ENCODE data around the gene ANOS1.
"Not testable (repeated sequence)": the region's sequence is repeated elsewhere in the genome, so short reads cannot be mapped to it uniquely, and the experiment has no call there.

Gene ANOS1

GRCh38 chrX:8731559-8732395 is at the start of gene ANOS1:
Gene ANOS1, minus strand, starts transcription at chrX:8732137. Its CDS starts 101 bp downstream, at chrX:8732036.
- DNase-seq: peak; percentile 88

- DNase-seq: no peak
Measured at GRCh38 chrX:8773117-8773516, 41.2 kb upstream of the ANOS1 start.

GRCh38 chrX:8760021-8760420 is 28.1 kb upstream of the ANOS1 start:
- DNase-seq: no peak

GRCh38 chrX:8758706-8759105 is 26.8 kb upstream of the ANOS1 start:
- DNase-seq: not testable (repeated sequence)

GRCh38 chrX:8757609-8758389 is 25.9 kb upstream of the ANOS1 start:
- not testable (repeated sequence) for DNase-seq

GRCh38 chrX:8755813-8756212 is 23.9 kb upstream of the ANOS1 start:
- DNase-seq: no peak

GRCh38 chrX:8755116-8755515 is 23.2 kb upstream of the ANOS1 start:
- no peak for DNase-seq

GRCh38 chrX:8749697-8750096 is 17.8 kb upstream of the ANOS1 start:
- no peak for DNase-seq

- DNase-seq: no peak
Measured at GRCh38 chrX:8748855-8749254, 16.9 kb upstream of the ANOS1 start.

GRCh38 chrX:8743126-8743732 is 11.3 kb upstream of the ANOS1 start:
- peak; percentile 75 for DNase-seq

GRCh38 chrX:8741981-8742380 is 10.0 kb upstream of the ANOS1 start:
- DNase-seq: no peak

GRCh38 chrX:8738588-8739189 is 6.8 kb upstream of the ANOS1 start:
- DNase-seq: no peak

- DNase-seq: no peak
Measured at GRCh38 chrX:8737883-8738282, 5.9 kb upstream of the ANOS1 start.

GRCh38 chrX:8730812-8731558 is 952 bp downstream of the ANOS1 start:
- DNase-seq: no peak

GRCh38 chrX:8729811-8730210 is 2.1 kb downstream of the ANOS1 start:
- no peak for DNase-seq

- no peak for DNase-seq
Measured at GRCh38 chrX:8728932-8729535, 2.9 kb downstream of the ANOS1 start.

GRCh38 chrX:8726031-8726652 is 5.8 kb downstream of the ANOS1 start:
- peak; percentile 87 for DNase-seq

GRCh38 chrX:8724300-8724699 is 7.6 kb downstream of the ANOS1 start:
- no peak for DNase-seq

GRCh38 chrX:8721536-8721935 is 10.4 kb downstream of the ANOS1 start:
- no peak for DNase-seq

GRCh38 chrX:8720136-8720535 is 11.8 kb downstream of the ANOS1 start:
- no peak for DNase-seq

- DNase-seq: no peak
Measured at GRCh38 chrX:8717354-8717753, 14.6 kb downstream of the ANOS1 start.

GRCh38 chrX:8714164-8714563 is 17.8 kb downstream of the ANOS1 start:
- DNase-seq: no peak
